ENCODE data around the gene CA5A. TPM values are rescaled to one million over a fixed set of nuclear protein-coding genes. Genes with fewer than 3 reads are reported as not detected.

The CA5A gene
- total and polyA plus RNA-seq, 2 of the 13 experiments (the other 11 are each of a cell fraction or from before 2014, with no cell fraction given), result 66.8 to 106 TPM

DNA sequence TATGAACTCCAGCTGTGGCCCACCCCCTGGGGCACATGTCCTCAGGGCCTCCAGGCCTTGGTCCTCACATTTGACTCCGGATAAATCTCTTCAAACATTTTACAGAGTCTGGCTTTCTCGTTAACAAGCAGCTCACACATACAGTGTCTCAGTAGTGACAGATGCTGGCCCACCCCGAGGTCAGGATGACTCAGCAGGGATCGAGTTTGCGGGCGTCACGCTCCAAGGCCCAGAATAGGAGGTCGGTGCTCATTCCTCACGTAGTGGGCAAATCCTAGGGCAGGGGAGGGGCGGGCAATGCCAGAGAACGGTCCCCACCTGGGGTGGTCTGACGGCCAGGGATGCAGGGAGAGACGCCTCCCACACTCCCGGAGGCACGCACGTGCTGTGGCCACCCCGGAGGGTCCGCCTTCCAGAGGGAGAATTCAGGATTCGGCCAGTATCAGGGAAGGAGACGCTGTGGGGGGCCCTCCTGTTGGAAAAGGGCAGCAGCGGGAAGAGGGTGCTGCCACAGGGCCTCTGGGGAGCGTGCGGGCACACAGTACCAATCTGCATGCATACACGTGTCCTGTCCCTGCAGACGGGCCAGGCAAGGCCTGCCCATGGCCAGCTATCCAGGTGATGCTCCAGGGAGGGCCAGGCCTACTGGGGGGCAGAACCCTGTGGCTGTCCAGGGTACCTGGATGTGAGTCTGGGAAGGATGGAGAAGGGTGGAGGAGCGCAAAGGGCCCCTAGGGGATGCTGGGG lies 75.6 kb downstream of the CA5A start (continued):
- TF ChIP-seq TERF1 (CRISPR knock-in tag; IDR thresholded peaks at IDR 0.05), result peak; percentile 45; the same call in 1 of the 2 replicates
- TF ChIP-seq, protein P1, sequence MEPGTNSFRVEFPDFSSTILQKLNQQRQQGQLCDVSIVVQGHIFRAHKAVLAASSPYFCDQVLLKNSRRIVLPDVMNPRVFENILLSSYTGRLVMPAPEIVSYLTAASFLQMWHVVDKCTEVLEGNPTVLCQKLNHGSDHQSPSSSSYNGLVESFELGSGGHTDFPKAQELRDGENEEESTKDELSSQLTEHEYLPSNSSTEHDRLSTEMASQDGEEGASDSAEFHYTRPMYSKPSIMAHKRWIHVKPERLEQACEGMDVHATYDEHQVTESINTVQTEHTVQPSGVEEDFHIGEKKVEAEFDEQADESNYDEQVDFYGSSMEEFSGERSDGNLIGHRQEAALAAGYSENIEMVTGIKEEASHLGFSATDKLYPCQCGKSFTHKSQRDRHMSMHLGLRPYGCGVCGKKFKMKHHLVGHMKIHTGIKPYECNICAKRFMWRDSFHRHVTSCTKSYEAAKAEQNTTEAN (CRISPR knock-in tag; conservative IDR thresholded peaks at IDR 0.05), result no peak
- peak; percentile 97; the same call in 1 of the 2 replicates for TF ChIP-seq NFE2L1 (CRISPR knock-in tag; IDR thresholded peaks at IDR 0.05; ENCODE audit: borderline replicate concordance)
- TF ChIP-seq LCORL (IDR thresholded peaks at IDR 0.05), result no peak; the same call in 1 of the 2 replicates
- TF ChIP-seq LCORL (CRISPR knock-in tag; IDR thresholded peaks at IDR 0.05), result peak; percentile 70; the same call in 1 of the 2 replicates
- peak; percentile 77 for TF ChIP-seq ZBTB38 (CRISPR knock-in tag; IDR thresholded peaks at IDR 0.05)
- no peak for TF ChIP-seq ZNF720 (CRISPR knock-in tag; IDR thresholded peaks at IDR 0.05)
- TF ChIP-seq, protein P2, sequence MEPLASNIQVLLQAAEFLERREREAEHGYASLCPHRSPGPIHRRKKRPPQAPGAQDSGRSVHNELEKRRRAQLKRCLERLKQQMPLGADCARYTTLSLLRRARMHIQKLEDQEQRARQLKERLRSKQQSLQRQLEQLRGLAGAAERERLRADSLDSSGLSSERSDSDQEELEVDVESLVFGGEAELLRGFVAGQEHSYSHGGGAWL (CRISPR knock-in tag; IDR thresholded peaks at IDR 0.05), result no peak; the same call in 1 of the 2 replicates
- no peak for TF ChIP-seq MATR3 (CRISPR knock-in tag; IDR thresholded peaks at IDR 0.05)
- TF ChIP-seq, protein P3, sequence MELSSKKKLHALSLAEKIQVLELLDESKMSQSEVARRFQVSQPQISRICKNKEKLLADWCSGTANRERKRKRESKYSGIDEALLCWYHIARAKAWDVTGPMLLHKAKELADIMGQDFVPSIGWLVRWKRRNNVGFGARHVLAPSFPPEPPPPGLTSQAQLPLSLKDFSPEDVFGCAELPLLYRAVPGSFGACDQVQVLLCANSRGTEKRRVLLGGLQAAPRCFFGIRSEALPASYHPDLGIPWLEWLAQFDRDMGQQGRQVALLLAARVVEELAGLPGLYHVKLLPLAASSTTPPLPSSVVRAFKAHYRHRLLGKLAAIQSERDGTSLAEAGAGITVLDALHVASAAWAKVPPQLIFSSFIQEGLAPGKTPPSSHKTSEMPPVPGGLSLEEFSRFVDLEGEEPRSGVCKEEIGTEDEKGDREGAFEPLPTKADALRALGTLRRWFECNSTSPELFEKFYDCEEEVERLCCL (CRISPR knock-in tag; IDR thresholded peaks at IDR 0.05; ENCODE audit: borderline replicate concordance), result no peak
- TF ChIP-seq HNRNPLL (IDR thresholded peaks at IDR 0.05; ENCODE audit: low read depth, low read length, poor library complexity, severe bottlenecking), result peak; percentile 64
- no peak for TF ChIP-seq ZNF431 (CRISPR knock-in tag; IDR thresholded peaks at IDR 0.05; ENCODE audit: borderline replicate concordance, low read depth)
- TF ChIP-seq BRD4 (CRISPR knock-in tag; IDR thresholded peaks at IDR 0.05), result peak; percentile 22; the same call in 1 of the 2 replicates
- peak; percentile 72 for TF ChIP-seq KMT2A (CRISPR knock-in tag; IDR thresholded peaks at IDR 0.05)
- no peak for TF ChIP-seq FIP1L1 (IDR thresholded peaks at IDR 0.05; ENCODE audit: borderline replicate concordance, insufficient read depth, low read depth, low read length)
- TF ChIP-seq ZNF773 (CRISPR knock-in tag; IDR thresholded peaks at IDR 0.05; ENCODE audit: borderline replicate concordance), result no peak
- TF ChIP-seq ZNF589 (CRISPR knock-in tag; conservative IDR thresholded peaks at IDR 0.05), result no peak
- TF ChIP-seq, protein P4, sequence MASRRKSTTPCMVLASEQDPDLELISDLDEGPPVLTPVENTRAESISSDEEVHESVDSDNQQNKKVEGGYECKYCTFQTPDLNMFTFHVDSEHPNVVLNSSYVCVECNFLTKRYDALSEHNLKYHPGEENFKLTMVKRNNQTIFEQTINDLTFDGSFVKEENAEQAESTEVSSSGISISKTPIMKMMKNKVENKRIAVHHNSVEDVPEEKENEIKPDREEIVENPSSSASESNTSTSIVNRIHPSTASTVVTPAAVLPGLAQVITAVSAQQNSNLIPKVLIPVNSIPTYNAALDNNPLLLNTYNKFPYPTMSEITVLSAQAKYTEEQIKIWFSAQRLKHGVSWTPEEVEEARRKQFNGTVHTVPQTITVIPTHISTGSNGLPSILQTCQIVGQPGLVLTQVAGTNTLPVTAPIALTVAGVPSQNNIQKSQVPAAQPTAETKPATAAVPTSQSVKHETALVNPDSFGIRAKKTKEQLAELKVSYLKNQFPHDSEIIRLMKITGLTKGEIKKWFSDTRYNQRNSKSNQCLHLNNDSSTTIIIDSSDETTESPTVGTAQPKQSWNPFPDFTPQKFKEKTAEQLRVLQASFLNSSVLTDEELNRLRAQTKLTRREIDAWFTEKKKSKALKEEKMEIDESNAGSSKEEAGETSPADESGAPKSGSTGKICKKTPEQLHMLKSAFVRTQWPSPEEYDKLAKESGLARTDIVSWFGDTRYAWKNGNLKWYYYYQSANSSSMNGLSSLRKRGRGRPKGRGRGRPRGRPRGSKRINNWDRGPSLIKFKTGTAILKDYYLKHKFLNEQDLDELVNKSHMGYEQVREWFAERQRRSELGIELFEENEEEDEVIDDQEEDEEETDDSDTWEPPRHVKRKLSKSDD (CRISPR knock-in tag; IDR thresholded peaks at IDR 0.05; ENCODE audit: low read depth), result 0 out of 2 replicates have a peak, but pooled peaks have one; percentile 44
- 0 out of 2 replicates have a peak, but pooled peaks have one; percentile 28 for TF ChIP-seq ZNF670 (CRISPR knock-in tag; IDR thresholded peaks at IDR 0.05; ENCODE audit: borderline replicate concordance)
- peak; percentile 58; the same call in 1 of the 2 replicates for TF ChIP-seq DPF2 (CRISPR knock-in tag; IDR thresholded peaks at IDR 0.05; ENCODE audit: borderline replicate concordance, low read depth)
